Astrocyte (in vitro differentiated cells and primary cell): Measurements from ENCODE around the gene AQP2. TPM values are rescaled to one million over a fixed set of nuclear protein-coding genes. Genes with fewer than 3 reads are reported as not detected.

Source experiments
- DNase-seq: peaks from one replicate; pipeline ENCODE4 v3.0.0-alpha.2; 2010; ENCODE audit warnings: low read depth
- FAIRE-seq: peaks from 2 replicates; lab custom pipeline; 2011; peaks lifted over from hg19 to GRCh38; lab: Jason Lieb, UNC
- H2AFZ ChIP-seq: 2 replicates; pipeline ENCODE4 v1.6.0; 2012; ENCODE audit warnings: low read depth, low read length, inconsistent platforms
- H3K27ac ChIP-seq: 2 replicates; pipeline ENCODE4 v1.5.1; 2011; ENCODE audit warnings: low read depth, low read length, inconsistent platforms
- H3K27me3 ChIP-seq: 2 replicates; pipeline ENCODE4 v1.6.0; 2011; ENCODE audit warnings: low read length, inconsistent platforms; ENCODE audit not compliant: insufficient read depth
- H3K36me3 ChIP-seq: 2 replicates; pipeline ENCODE4 v1.5.1; 2011; ENCODE audit warnings: low read length, inconsistent platforms; ENCODE audit not compliant: insufficient read depth
- H3K4me1 ChIP-seq: 2 replicates; pipeline ENCODE4 v1.5.1; 2011; ENCODE audit warnings: low read length, inconsistent platforms; ENCODE audit not compliant: insufficient read depth
- H3K4me2 ChIP-seq: 2 replicates; pipeline ENCODE4 v1.6.0; 2012; ENCODE audit warnings: low read length, inconsistent platforms
- H3K4me3 ChIP-seq: 2 replicates; pipeline ENCODE4 v1.5.1; 2011; ENCODE audit warnings: low read depth, mild to moderate bottlenecking, low read length, inconsistent platforms; ENCODE audit not compliant: insufficient read depth
- H3K79me2 ChIP-seq: 2 replicates; pipeline ENCODE4 v1.6.0; 2012; ENCODE audit warnings: mild to moderate bottlenecking, low read length, inconsistent platforms; ENCODE audit not compliant: insufficient read depth
- H3K9ac ChIP-seq: 2 replicates; pipeline ENCODE4 v1.6.0; 2012; ENCODE audit warnings: mild to moderate bottlenecking, low read length, inconsistent platforms
- H3K9me3 ChIP-seq: 2 replicates; pipeline ENCODE4 v1.5.1; 2012; ENCODE audit warnings: low read depth, mild to moderate bottlenecking, low read length, inconsistent platforms; ENCODE audit not compliant: insufficient read depth
- H4K20me1 ChIP-seq: 2 replicates; pipeline ENCODE4 v1.6.0; 2012; ENCODE audit warnings: low read length, inconsistent platforms; ENCODE audit not compliant: insufficient read depth
- H3K27ac Mint-ChIP-seq: one replicate; pipeline ENCODE4 v1.8.0; 2021; ENCODE audit warnings: mild to moderate bottlenecking, mixed read lengths; ENCODE audit not compliant: unreplicated experiment
- H3K27me3 Mint-ChIP-seq: one replicate; pipeline ENCODE4 v1.8.0; 2021; ENCODE audit warnings: low read depth, mixed read lengths; ENCODE audit not compliant: unreplicated experiment
- H3K36me3 Mint-ChIP-seq: one replicate; pipeline ENCODE4 v1.8.0; 2021; ENCODE audit warnings: low read depth, mixed read lengths; ENCODE audit not compliant: unreplicated experiment
- H3K4me1 Mint-ChIP-seq: one replicate; pipeline ENCODE4 v1.8.0; 2021; ENCODE audit warnings: low read depth, mixed read lengths; ENCODE audit not compliant: unreplicated experiment
- H3K4me3 Mint-ChIP-seq: one replicate; pipeline ENCODE4 v1.8.0; 2021; ENCODE audit warnings: mild to moderate bottlenecking, moderate library complexity, mixed read lengths; ENCODE audit not compliant: unreplicated experiment
- H3K9me3 Mint-ChIP-seq: one replicate; pipeline ENCODE4 v1.8.0; 2021; ENCODE audit warnings: mild to moderate bottlenecking, mixed read lengths; ENCODE audit not compliant: unreplicated experiment
- EZH2 ChIP-seq: IDR thresholded peaks from 2 replicates; pipeline ENCODE4 v1.6.1; 2012; ENCODE audit warnings: mild to moderate bottlenecking, low read length, inconsistent platforms; ENCODE audit not compliant: insufficient read depth
- total RNA-seq: library from RNA; stranded (reverse); gene quantifications from 2 replicates; pipeline ENCODE4 v1.2.1, GENCODE V29; 2021
- TF ChIP-seq, protein P1 (sequence below): IDR thresholded peaks from 2 replicates; pipeline ENCODE4 v1.5.1; 2011; ENCODE audit warnings: low read depth, mild to moderate bottlenecking, inconsistent platforms, low read length, moderate library complexity; ENCODE audit not compliant: insufficient read depth

The AQP2 gene
- total RNA-seq, 1 donor from 2014 or later = not detected

GRCh38 chr12:49979016-49979586, 28.6 kb downstream of the AQP2 start:
- H3K4me1 Mint-ChIP-seq = peaks cover 15% of the 10 kb centered on the region
- Histone ChIP-seq H3K79me2 (no peaks in the 10 kb centered on the region), H2AFZ (no peak overlapping the region), H3K4me3 (no peak overlapping the region), H3K9me3 (no peaks in the 10 kb centered on the region), H3K9ac (no peak overlapping the region), H3K4me2 (no peak overlapping the region), H3K27ac (no peak overlapping the region), H3K27me3 (no peaks in the 10 kb centered on the region), H4K20me1 (no peaks in the 10 kb centered on the region), H3K4me1 (peaks cover 6% of the 10 kb centered on the region), H3K36me3 (no peaks in the 10 kb centered on the region)
- H3K27ac Mint-ChIP-seq = no peak overlapping the region
- no peaks in the 10 kb centered on the region for H3K9me3 Mint-ChIP-seq
- no peak for DNase-seq
- no peak overlapping the region for H3K4me3 Mint-ChIP-seq
- FAIRE-seq = no peak
- no peaks in the 10 kb centered on the region for H3K36me3 Mint-ChIP-seq
- H3K27me3 Mint-ChIP-seq = peaks cover 13% of the 10 kb centered on the region
- TF ChIP-seq EZH2 = no peak
- TF ChIP-seq, protein P1, sequence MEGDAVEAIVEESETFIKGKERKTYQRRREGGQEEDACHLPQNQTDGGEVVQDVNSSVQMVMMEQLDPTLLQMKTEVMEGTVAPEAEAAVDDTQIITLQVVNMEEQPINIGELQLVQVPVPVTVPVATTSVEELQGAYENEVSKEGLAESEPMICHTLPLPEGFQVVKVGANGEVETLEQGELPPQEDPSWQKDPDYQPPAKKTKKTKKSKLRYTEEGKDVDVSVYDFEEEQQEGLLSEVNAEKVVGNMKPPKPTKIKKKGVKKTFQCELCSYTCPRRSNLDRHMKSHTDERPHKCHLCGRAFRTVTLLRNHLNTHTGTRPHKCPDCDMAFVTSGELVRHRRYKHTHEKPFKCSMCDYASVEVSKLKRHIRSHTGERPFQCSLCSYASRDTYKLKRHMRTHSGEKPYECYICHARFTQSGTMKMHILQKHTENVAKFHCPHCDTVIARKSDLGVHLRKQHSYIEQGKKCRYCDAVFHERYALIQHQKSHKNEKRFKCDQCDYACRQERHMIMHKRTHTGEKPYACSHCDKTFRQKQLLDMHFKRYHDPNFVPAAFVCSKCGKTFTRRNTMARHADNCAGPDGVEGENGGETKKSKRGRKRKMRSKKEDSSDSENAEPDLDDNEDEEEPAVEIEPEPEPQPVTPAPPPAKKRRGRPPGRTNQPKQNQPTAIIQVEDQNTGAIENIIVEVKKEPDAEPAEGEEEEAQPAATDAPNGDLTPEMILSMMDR = no peak

DNA sequence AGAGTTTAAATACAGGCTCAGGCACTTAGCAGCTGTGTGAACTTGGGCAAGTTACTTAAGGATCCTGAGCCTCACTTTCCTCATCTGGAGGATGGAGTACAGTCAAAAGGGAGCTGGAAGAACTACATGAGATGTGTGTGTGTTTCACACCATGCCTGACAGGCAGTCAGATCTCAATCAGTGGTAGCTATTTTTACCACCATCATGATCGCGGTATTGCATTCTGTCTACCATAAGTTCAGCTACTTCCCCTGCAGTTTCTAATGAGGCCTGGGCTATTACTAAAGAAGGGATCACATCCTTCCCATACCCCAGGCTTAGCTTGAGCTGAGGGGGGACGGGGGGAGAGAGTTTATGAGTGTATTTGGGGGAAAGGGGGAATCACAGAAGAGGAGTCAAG, 29.3 kb downstream of the AQP2 start:
- Mint-ChIP-seq H3K36me3 (no peaks in the 10 kb centered on the region), H3K27me3 (peaks cover 11% of the 10 kb centered on the region), H3K4me3 (no peak overlapping the region), H3K9me3 (no peaks in the 10 kb centered on the region), H3K27ac (no peak overlapping the region), H3K4me1 (peaks cover 21% of the 10 kb centered on the region)
- Histone ChIP-seq H3K9me3 (no peaks in the 10 kb centered on the region), H4K20me1 (no peaks in the 10 kb centered on the region), H3K79me2 (no peaks in the 10 kb centered on the region), H3K36me3 (no peaks in the 10 kb centered on the region), H3K4me3 (no peak overlapping the region), H3K4me1 (peaks cover 13% of the 10 kb centered on the region), H3K27me3 (no peaks in the 10 kb centered on the region), H3K9ac (no peak overlapping the region), H3K27ac (no peak overlapping the region), H3K4me2 (no peak overlapping the region), H2AFZ (no peak overlapping the region)
- DNase-seq (no peak), FAIRE-seq (no peak)
- TF ChIP-seq EZH2 = no peak
- TF ChIP-seq, protein P1 = no peak
